HG02588 (cell line): ENCODE measurements around the gene GALNT10.

Source experiments
- ATAC-seq: cut with Tn5 transposase; IDR thresholded peaks from one replicate; pipeline ENCODE4 v1.9.1; 2021; ENCODE audit warnings: mild to moderate bottlenecking, moderate library complexity; ENCODE audit not compliant: unreplicated experiment

The GALNT10 gene

DNA sequence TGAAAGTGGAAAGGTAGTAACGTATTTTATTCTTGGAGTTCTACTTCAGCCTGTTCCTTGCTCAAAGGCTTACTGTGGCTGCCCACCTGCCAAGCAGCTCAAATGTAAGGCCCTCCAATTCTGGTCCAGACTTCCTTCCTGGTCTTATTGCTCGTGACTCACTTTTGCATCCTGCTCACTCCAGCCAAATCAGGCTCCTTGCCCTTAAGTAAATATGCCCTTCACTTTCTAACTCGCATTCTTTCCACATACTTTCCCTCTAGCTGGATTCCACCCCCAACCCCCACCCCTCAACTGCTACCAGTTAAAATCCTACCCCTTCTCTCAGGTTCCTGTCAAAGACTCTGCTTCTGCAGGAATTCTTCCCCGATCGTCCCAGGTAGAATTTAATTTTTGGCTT lies 96.6 kb downstream of the GALNT10 start:
- ATAC-seq = no peak

DNA sequence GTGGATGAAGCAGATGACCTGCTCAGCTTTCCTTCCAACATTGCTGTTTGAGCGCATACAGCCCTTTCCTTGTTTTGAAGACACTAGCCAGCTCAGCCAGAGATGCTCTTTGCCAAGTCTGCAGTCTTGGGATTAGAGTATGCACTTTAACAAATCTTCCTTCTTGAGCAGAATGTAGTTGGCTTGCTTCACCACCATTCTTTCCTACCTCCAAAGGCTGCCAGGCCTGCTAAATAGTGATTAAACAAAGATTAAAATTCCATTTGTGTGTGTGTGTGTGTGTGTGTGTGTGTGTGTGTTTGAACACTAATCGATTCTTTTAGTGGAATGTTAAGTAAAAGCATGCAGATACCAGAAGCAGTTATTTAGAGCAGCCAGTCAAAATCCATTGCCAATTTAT lies 97.6 kb downstream of the GALNT10 start:
- ATAC-seq = no peak

GRCh38 chr5:154291917-154292316 lies 101.4 kb downstream of the GALNT10 start:
- no peak for ATAC-seq

GRCh38 chr5:154293219-154293618 lies 102.7 kb downstream of the GALNT10 start:
- no peak for ATAC-seq

DNA sequence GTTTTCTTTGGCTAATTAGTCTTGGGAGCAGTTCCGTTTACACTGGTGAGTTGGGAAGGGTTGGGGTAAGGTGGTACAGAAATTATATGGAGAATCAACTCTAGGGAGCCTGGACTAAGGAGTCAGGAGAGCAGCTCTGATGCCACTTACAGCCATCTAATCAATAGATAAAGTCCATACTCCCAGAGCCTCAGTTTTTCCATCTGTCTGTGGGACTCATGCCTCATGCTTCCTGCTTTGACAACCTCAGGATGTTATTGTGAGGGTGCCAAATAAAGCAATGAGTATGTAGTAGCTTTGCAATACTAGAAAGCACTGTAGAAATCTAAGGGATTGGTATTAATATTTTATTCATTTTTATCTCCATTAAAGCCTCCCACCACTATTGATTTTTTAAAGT lies 105.0 kb downstream of the GALNT10 start:
- ATAC-seq = no peak

- no peak for ATAC-seq
These were observed 106.1 kb downstream of the GALNT10 start for GRCh38 chr5:154296525-154297159.

- no peak for ATAC-seq
These were observed 107.5 kb downstream of the GALNT10 start for GRCh38 chr5:154298065-154298464.

DNA sequence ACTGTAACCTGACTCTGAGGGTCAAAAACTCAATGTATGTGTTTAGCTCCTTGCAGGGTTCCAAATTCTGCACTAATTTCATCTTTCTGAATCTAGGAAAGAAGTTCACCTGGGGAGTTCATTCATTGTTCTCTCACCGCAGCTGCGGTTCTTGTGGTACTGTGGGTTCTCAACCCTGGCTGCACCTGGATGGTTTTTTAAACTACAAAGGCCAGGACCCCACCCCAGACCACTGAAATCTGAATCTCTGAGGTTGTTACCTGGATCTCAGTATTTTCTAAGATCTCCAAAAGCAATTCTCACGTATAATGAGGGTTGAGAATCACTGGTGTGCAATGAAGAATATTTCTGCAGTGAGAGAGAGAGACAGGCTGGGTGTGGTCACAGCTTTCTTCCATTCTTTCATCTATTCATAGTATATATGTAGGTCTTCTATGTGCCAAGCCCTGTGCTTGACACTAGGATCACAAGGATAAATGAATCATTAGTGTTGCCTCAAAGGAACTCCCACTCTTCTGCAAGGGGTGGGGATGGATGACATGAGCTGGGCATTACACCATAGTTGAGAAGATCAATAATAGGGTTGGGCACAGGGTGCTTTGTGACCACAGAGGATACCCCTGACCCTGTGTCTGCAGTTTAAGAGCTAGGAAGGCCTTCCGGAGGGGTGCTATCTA lies 109.8 kb downstream of the GALNT10 start:
- ATAC-seq = no peak

- no peak for ATAC-seq
These were observed 111.2 kb downstream of the GALNT10 start for GRCh38 chr5:154301726-154302125.

- no peak for ATAC-seq
These were observed 111.6 kb downstream of the GALNT10 start for GRCh38 chr5:154302161-154302560.

- no peak for ATAC-seq
These were observed 112.6 kb downstream of the GALNT10 start for GRCh38 chr5:154303133-154303532.

DNA sequence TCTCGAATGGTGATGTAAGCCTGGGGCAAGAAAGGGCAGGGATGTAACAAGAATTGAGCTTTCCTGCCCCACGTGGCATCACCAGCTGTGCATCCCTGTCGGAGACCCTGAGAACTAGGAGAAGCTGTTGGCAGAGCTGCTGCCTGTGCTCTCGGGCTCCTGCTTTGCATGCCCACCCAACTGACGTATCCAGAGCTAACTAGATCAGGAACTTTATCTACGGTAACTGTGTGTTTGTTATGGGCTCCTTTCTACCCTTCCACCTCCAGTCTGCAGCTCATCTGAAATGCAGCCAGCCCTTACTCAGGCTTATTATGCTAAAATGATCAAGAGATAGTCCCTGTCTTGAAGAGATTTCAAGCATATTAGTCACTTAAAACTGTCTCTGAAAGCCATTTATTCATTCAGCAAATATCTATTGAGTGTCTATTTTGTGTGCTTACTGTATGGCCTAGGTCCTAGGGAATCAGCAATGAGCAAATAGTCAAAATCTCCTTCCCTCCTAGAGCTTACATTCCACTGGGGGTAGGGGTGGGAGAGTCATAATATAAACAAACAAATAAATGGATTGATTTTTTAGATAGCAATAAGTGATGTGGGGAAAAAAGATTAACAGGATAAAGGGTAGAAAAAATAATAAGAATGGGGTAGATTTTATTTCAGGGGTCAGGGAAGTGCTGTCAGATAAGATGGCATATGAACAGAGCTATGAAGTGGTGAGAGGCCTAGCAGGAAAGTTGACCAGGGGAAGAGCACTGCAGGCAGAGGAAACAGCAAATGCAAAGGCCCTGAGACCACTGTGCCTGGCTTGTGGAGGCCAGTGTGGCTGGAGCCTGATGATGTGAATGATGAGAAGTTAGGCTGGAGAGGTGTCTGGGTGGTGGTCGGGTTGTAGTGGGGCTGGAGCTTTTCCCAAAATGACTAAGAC lies 118.2 kb downstream of the GALNT10 start:
- ATAC-seq = no peak

DNA sequence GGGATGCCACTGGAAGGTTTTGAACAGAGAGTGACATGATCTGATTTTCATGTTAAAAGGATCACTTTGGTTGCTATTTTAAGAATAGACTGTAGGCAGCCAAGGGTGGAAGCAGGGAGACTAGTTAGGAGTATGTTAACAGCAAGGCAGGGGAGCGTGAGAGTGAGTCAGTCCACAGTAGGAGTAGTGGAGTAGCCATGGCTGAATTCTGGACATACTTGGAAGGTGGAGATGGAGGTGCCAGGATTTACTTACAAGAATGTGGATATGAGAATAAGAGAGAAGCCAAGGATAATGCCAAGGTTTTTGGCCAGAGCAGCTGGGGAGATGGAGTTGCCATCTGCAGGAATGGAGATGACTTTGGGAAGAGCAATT lies 118.8 kb downstream of the GALNT10 start:
- no peak for ATAC-seq

GRCh38 chr5:154309805-154310204 lies 119.3 kb downstream of the GALNT10 start:
- ATAC-seq = no peak

GRCh38 chr5:154311362-154311761 lies 120.8 kb downstream of the GALNT10 start:
- ATAC-seq = no peak

DNA sequence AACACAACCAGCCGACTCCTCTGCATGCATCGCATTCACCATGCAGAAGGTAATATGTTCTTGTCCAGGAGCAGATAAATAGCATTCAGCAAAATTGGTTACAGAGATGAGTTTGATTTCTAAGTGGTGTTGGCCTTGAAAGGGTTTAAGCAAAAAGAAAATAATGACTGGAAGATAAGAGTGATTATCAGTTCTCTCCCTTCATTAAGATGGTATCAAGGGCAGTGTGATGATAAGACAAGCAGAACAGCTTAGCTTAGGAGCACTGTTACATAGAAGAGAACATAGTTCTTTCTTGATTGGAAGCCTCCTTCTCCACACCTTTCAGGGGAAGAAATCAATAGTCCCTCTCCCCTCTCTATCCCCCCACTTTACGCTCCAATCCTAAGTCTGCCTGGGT lies 121.5 kb downstream of the GALNT10 start:
- no peak for ATAC-seq

GRCh38 chr5:154312576-154312975 lies 122.0 kb downstream of the GALNT10 start:
- ATAC-seq = no peak

DNA sequence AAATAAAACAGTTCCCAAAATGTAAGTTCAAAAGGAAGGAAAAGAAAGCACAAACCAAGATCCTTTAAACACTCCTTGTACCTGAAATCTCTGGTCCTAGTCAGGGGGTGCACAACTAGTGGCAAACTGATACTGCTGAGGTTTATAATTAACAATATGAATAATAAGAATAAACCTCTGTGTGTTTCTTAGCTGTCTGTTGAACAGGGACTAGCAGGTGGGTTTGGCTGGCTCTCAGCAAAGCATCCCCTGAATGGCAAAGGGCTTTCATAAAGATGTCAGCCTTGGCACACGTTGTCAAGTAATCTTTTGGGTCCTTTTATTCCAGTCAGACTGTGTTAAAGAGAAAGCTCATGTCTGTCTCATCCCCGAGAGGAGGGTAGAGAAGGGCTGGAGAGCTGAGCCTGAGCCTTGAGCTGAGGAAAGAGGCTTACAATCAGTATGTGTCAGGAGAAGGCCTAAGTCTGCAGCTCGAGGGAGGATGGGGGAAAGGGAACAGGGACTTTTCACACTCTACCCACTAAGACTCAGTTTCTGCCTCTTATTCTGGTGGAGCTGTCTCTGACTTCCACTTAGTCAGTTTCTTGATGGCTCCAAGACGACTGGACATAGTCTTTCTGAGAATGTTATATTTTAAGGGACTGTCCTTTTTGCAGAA lies 123.0 kb downstream of the GALNT10 start:
- ATAC-seq = no peak

DNA sequence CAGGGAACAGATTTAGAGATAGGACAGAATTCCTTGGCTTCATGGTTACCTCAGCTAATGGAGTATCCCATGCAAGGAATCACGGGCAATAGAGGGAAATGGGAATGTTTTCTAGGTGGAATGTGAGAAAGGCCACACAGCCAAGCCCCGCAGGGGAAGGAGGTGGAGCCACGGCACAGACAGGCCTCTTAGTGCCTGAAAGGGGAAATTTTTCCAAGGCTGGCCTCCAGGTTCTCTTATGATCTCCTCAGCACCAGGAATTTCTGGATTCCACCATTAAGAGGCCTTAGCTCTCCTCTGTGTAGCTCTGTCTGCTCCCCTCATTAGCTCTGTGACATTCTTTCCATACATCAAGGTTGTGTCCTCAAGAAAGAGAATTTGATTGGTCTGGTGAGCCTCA lies 124.7 kb downstream of the GALNT10 start:
- ATAC-seq = no peak

GRCh38 chr5:154315756-154316155 lies 125.2 kb downstream of the GALNT10 start:
- ATAC-seq = no peak

GRCh38 chr5:154316223-154316935 lies 125.8 kb downstream of the GALNT10 start:
- no peak for ATAC-seq
